Neuronal stem cell (in vitro differentiated cells): ENCODE measurements around the gene LRRC31.

Experiments
- DNase-seq: peaks from one replicate; pipeline ENCODE4 v3.0.0-alpha.2; 2013; ENCODE audit warnings: low spot score
- H2AFZ ChIP-seq: one replicate; pipeline ENCODE4 v1.6.1; 2013; ENCODE audit warnings: mild to moderate bottlenecking, low read length, inconsistent platforms
- H2AK5ac ChIP-seq: 2 replicates; pipeline ENCODE4 v1.6.1; 2013; ENCODE audit warnings: low read depth, mild to moderate bottlenecking, inconsistent platforms, low read length, moderate library complexity, mixed read lengths
- H2BK120ac ChIP-seq: 2 replicates; pipeline ENCODE4 v1.6.1; 2013; ENCODE audit warnings: low read depth, mild to moderate bottlenecking, inconsistent platforms, low read length, moderate library complexity, mixed read lengths
- H2BK12ac ChIP-seq: one replicate; pipeline ENCODE4 v1.6.1; 2013; ENCODE audit warnings: low read length, inconsistent platforms
- H2BK15ac ChIP-seq: 2 replicates; pipeline ENCODE4 v1.6.1; 2013; ENCODE audit warnings: mild to moderate bottlenecking, low read length, inconsistent platforms, mixed read lengths
- H2BK5ac ChIP-seq: one replicate; pipeline ENCODE4 v1.6.1; 2013; ENCODE audit warnings: inconsistent platforms, mild to moderate bottlenecking, low read length, moderate library complexity
- H3K14ac ChIP-seq: one replicate; pipeline ENCODE4 v1.6.1; 2013; ENCODE audit warnings: low read length, inconsistent platforms
- H3K18ac ChIP-seq: 2 replicates; pipeline ENCODE4 v1.6.1; 2013; ENCODE audit warnings: low read length, inconsistent platforms
- H3K23ac ChIP-seq: 2 replicates; pipeline ENCODE4 v1.6.1; 2013; ENCODE audit warnings: low read depth, mild to moderate bottlenecking, mixed read lengths, low read length, inconsistent platforms; ENCODE audit not compliant: poor library complexity
- H3K27ac ChIP-seq: replicated peaks from 3 replicates; pipeline ENCODE4 v1.5.1; 2013; ENCODE audit warnings: low read length, inconsistent platforms
- H3K27me3 ChIP-seq, 3 experiments: 2 replicates each; pipeline ENCODE4 v1.6.1; 2013; ENCODE audit warnings: low read length in 3 of 3, mild to moderate bottlenecking in 2 of 3, inconsistent platforms in 1 of 3, low read depth in 1 of 3, mixed read lengths in 1 of 3, moderate library complexity in 1 of 3; ENCODE audit not compliant: control insufficient read depth in 3 of 3, insufficient read depth in 3 of 3
- H3K36me3 ChIP-seq, 2 donors: replicated peaks in 1 of 2; 2 replicates each; pipeline ENCODE4 v1.6.1; 2013; ENCODE audit warnings: low read length in 2 of 2; ENCODE audit not compliant: control insufficient read depth in 2 of 2, insufficient read depth in 2 of 2
- H3K4ac ChIP-seq: 2 replicates; pipeline ENCODE4 v1.6.1; 2013; ENCODE audit warnings: inconsistent platforms, mild to moderate bottlenecking, low read length, moderate library complexity
- H3K4me1 ChIP-seq, 2 donors: 1 replicate in 1 of 2; 2 replicates in 1 of 2; pipeline ENCODE4 v1.6.1; 2013; ENCODE audit warnings: low read length in 2 of 2, low read depth in 1 of 2; ENCODE audit not compliant: control insufficient read depth in 2 of 2, insufficient read depth in 1 of 2
- H3K4me2 ChIP-seq: one replicate; pipeline ENCODE4 v1.6.1; 2013; ENCODE audit warnings: mild to moderate bottlenecking, low read length, inconsistent platforms; ENCODE audit not compliant: insufficient read depth, poor library complexity, severe bottlenecking
- H3K4me3 ChIP-seq, 2 donors: 2 replicates each; pipeline ENCODE4 v1.5.1; 2013; ENCODE audit warnings: low read length in 2 of 2, mild to moderate bottlenecking in 2 of 2, inconsistent platforms in 1 of 2, moderate library complexity in 1 of 2
- H3K79me1 ChIP-seq: one replicate; pipeline ENCODE4 v1.6.1; 2013; ENCODE audit warnings: low read depth, mild to moderate bottlenecking, inconsistent platforms, low read length, moderate library complexity
- H3K9ac ChIP-seq: one replicate; pipeline ENCODE4 v1.6.1; 2013; ENCODE audit warnings: mild to moderate bottlenecking, low read depth, low read length, inconsistent platforms; ENCODE audit not compliant: poor library complexity
- H3K9me3 ChIP-seq, 2 donors: replicated peaks in 1 of 2; 2 replicates each; pipeline versions ENCODE3 to v1.6.1; 2013; ENCODE audit warnings: low read length in 2 of 2, mild to moderate bottlenecking in 2 of 2, inconsistent platforms in 1 of 2, low read depth in 1 of 2, mixed read lengths in 1 of 2, moderate library complexity in 1 of 2; ENCODE audit not compliant: control insufficient read depth in 2 of 2, insufficient read depth in 1 of 2
- H4K8ac ChIP-seq: one replicate; pipeline ENCODE4 v1.6.1; 2013; ENCODE audit warnings: low read depth, mild to moderate bottlenecking, inconsistent platforms, low read length, moderate library complexity
- H4K91ac ChIP-seq: one replicate; pipeline ENCODE4 v1.6.1; 2013; ENCODE audit warnings: low read length, low read depth, mild to moderate bottlenecking, inconsistent platforms; ENCODE audit not compliant: poor library complexity
- WGBS, 2 donors: extraction: QIAGEN DNeasy Blood & Tissue Kit; methylation state at CpG; one replicate each; pipeline ENCODE4 v1.1.7; 2013; ENCODE audit warnings: missing lambda C conversion rate in 2 of 2, mixed read lengths in 1 of 2; ENCODE audit not compliant: insufficient read length in 2 of 2, insufficient replicate concordance in 1 of 2; ENCODE audit errors: extremely low coverage in 2 of 2; 5-methylcytosine and 5-hydroxymethylcytosine counted together

LRRC31 gene

GRCh38 chr3:169886671-169887070 is 16.9 kb upstream of the LRRC31 start:
- no peak overlapping the region for H3K4me2 ChIP-seq
- no peak overlapping the region for H3K27ac ChIP-seq
- H3K4me1 ChIP-seq = no peaks in the 10 kb centered on the region
- H2BK15ac ChIP-seq = no peak overlapping the region
- H3K9ac ChIP-seq = no peak overlapping the region
- H3K14ac ChIP-seq = no peak overlapping the region
- WGBS, 2 donors = no CpG with 5 or more reads among the region's 5 CpGs
- no peak overlapping the region for H4K91ac ChIP-seq
- no peak overlapping the region for H3K4ac ChIP-seq
- DNase-seq = no peak
- peaks cover 0 to 3% (median 0%) of the 10 kb centered on the region in 3 experiments for H3K27me3 ChIP-seq
- H2BK120ac ChIP-seq = no peak overlapping the region
- H2AFZ ChIP-seq = no peak overlapping the region
- H3K9me3 ChIP-seq = no peaks in the 10 kb centered on the region
- H2AK5ac ChIP-seq = no peak overlapping the region
- no peak overlapping the region for H3K4me3 ChIP-seq
- H3K18ac ChIP-seq = no peak overlapping the region
- H3K36me3 ChIP-seq = no peaks in the 10 kb centered on the region
- H4K8ac ChIP-seq = peak overlapping the region; percentile 82
- H3K79me1 ChIP-seq = no peaks in the 10 kb centered on the region
- H2BK12ac ChIP-seq = no peak overlapping the region
- H3K23ac ChIP-seq = no peak overlapping the region
- H2BK5ac ChIP-seq = no peak overlapping the region

GRCh38 chr3:169880576-169881250 is 11.0 kb upstream of the LRRC31 start:
- Histone ChIP-seq H2AFZ (peak overlapping the region; percentile 4), H3K23ac (no peak overlapping the region), H2BK120ac (no peak overlapping the region), H3K14ac (no peak overlapping the region), H3K4me3 (no peak overlapping the region), H3K36me3 (no peaks in the 10 kb centered on the region), H3K18ac (no peak overlapping the region), H4K8ac (no peak overlapping the region), H3K27me3 (no peaks in the 10 kb centered on the region), H3K4ac (no peak overlapping the region), H3K79me1 (no peaks in the 10 kb centered on the region), H3K4me1 (peaks cover 0 to 5% of the 10 kb centered on the region in 2 donors), H2BK12ac (no peak overlapping the region), H4K91ac (no peak overlapping the region), H3K9me3 (no peaks in the 10 kb centered on the region), H3K27ac (no peak overlapping the region), H2AK5ac (no peak overlapping the region), H3K9ac (no peak overlapping the region), H2BK15ac (no peak overlapping the region), H3K4me2 (no peak overlapping the region), H2BK5ac (no peak overlapping the region)
- DNase-seq = no peak
- WGBS, 2 donors = no CpG with 5 or more reads among the region's 4 CpGs

- Histone ChIP-seq H3K4me2 (no peak overlapping the region), H2BK120ac (no peak overlapping the region), H2BK5ac (no peak overlapping the region), H2AK5ac (no peak overlapping the region), H3K23ac (no peak overlapping the region), H3K79me1 (no peaks in the 10 kb centered on the region), H4K91ac (no peak overlapping the region), H2BK15ac (no peak overlapping the region), H3K18ac (peak overlapping the region; percentile 25), H3K4ac (no peak overlapping the region), H3K27me3 (no peaks in the 10 kb centered on the region), H2BK12ac (no peak overlapping the region), H2AFZ (peak overlapping the region; percentile 4), H3K14ac (peak overlapping the region; percentile 22), H3K4me1 (peaks cover 0 to 5% of the 10 kb centered on the region in 2 donors), H3K9ac (no peak overlapping the region), H4K8ac (no peak overlapping the region), H3K4me3 (no peak overlapping the region), H3K27ac (no peak overlapping the region), H3K9me3 (no peaks in the 10 kb centered on the region), H3K36me3 (no peaks in the 10 kb centered on the region)
- no peak for DNase-seq
- WGBS, 2 donors = no CpG with 5 or more reads among the region's 3 CpGs
Measured at GRCh38 chr3:169879845-169880575, 10.3 kb upstream of the LRRC31 start.

- no peaks in the 10 kb centered on the region for H3K27me3 ChIP-seq
- no peak overlapping the region for H3K4me2 ChIP-seq
- no peak overlapping the region for H2BK5ac ChIP-seq
- no peak overlapping the region for H2AFZ ChIP-seq
- no peak overlapping the region for H3K23ac ChIP-seq
- WGBS, 2 donors = no CpG with 5 or more reads among the region's 8 CpGs
- H3K4me3 ChIP-seq = no peak overlapping the region
- no peak overlapping the region for H3K27ac ChIP-seq
- no peak overlapping the region for H4K8ac ChIP-seq
- H2AK5ac ChIP-seq = no peak overlapping the region
- H3K9ac ChIP-seq = no peak overlapping the region
- H2BK12ac ChIP-seq = no peak overlapping the region
- H2BK15ac ChIP-seq = no peak overlapping the region
- peaks cover 0 to 5% of the 10 kb centered on the region in 2 donors for H3K4me1 ChIP-seq
- no peaks in the 10 kb centered on the region for H3K79me1 ChIP-seq
- H3K9me3 ChIP-seq = no peaks in the 10 kb centered on the region
- H3K36me3 ChIP-seq = no peaks in the 10 kb centered on the region
- DNase-seq = no peak
- no peak overlapping the region for H3K18ac ChIP-seq
- H3K14ac ChIP-seq = no peak overlapping the region
- no peak overlapping the region for H4K91ac ChIP-seq
- no peak overlapping the region for H2BK120ac ChIP-seq
- H3K4ac ChIP-seq = no peak overlapping the region
Measured at GRCh38 chr3:169879013-169879557, 9.3 kb upstream of the LRRC31 start.
